D721Med (cell line): ENCODE results near the gene KIFC3.
"Not testable (repeated sequence)": the region's sequence is repeated elsewhere in the genome, so short reads cannot be mapped to it uniquely, and the experiment has no call there.

ENCODE experiments used
- DNase-seq: peaks from one replicate; pipeline ENCODE4 v3.0.0; 2011; ENCODE audit warnings: low spot score; ENCODE audit not compliant: insufficient read length
- FAIRE-seq: peaks from 2 replicates; lab custom pipeline; 2011; peaks lifted over from hg19 to GRCh38; lab: Jason Lieb, UNC
- TF ChIP-seq, protein P1 (sequence below): IDR thresholded peaks from 2 replicates; pipeline ENCODE4 v1.5.1; 2012; ENCODE audit warnings: mild to moderate bottlenecking, control low read depth; ENCODE audit not compliant: insufficient read depth; ENCODE audit errors: missing control alignments

Gene KIFC3

DNA sequence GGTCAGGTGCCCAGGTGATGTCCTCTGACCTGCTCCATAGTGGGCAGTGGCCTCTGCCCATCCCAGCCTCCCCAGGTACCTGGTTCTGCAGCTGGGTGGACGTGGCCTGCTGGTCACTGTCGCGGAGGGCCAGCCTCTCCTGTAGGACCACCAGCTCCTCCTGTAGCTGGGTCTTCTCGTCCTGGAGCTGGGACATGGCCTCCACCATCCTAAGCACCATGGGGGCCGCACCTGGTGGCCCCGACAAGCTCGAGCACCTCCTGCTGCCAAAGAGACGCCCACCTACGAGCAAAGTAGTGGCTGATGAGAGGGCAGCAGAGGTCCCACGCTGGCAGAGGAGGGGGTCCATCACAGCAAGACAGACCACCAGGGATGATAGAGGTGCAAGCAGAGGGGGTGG, 16.9 kb downstream of the KIFC3 start:
- no peak for FAIRE-seq
- no peak for DNase-seq
- TF ChIP-seq, protein P1, sequence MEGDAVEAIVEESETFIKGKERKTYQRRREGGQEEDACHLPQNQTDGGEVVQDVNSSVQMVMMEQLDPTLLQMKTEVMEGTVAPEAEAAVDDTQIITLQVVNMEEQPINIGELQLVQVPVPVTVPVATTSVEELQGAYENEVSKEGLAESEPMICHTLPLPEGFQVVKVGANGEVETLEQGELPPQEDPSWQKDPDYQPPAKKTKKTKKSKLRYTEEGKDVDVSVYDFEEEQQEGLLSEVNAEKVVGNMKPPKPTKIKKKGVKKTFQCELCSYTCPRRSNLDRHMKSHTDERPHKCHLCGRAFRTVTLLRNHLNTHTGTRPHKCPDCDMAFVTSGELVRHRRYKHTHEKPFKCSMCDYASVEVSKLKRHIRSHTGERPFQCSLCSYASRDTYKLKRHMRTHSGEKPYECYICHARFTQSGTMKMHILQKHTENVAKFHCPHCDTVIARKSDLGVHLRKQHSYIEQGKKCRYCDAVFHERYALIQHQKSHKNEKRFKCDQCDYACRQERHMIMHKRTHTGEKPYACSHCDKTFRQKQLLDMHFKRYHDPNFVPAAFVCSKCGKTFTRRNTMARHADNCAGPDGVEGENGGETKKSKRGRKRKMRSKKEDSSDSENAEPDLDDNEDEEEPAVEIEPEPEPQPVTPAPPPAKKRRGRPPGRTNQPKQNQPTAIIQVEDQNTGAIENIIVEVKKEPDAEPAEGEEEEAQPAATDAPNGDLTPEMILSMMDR: no peak

DNA sequence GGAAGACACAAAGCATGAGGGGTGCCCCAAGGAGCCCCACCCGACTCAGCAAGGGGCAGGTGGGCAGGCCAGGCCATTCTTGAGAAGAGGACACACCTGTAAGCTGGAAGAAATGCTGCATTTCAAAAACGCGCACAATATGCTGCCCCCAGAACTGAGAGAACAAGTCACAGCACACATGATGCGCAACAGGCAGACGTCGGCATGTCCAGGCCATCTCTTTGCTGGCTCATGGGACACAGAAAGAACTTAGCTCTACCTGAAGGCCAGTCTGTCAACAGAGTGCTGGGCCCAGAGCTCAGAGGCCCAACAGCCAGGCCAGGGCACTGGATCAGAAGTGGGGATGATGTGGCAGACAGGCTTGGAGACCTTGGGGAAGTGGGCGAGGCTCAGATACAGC, 18.0 kb downstream of the KIFC3 start:
- FAIRE-seq: no peak

DNA sequence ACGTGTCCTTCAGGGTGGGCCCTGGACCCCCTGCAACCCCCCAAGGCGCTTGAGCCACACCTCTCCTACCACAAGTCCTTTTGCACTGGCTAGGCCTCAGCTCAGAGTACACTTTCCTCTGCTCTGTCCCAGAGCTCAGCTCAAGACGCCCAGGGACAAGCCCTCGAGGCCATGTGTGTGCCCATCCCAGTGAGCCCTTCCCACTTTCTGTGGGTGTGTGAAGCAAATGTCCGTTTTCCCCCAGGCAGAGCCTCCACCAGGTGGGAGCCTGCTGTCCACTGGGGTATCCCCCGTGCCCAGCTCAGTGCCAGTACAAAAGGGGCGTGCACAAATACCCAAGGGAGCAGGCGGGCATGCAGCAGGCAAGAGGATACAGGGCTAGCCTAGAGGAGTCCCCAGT, 18.4 kb downstream of the KIFC3 start:
- DNase-seq (no peak), FAIRE-seq (no peak)
- TF ChIP-seq, protein P1: no peak

More for the DNA sequence above, 18.0 kb downstream of the KIFC3 start:
- TF ChIP-seq, protein P1: no peak
- no peak for DNase-seq

DNA sequence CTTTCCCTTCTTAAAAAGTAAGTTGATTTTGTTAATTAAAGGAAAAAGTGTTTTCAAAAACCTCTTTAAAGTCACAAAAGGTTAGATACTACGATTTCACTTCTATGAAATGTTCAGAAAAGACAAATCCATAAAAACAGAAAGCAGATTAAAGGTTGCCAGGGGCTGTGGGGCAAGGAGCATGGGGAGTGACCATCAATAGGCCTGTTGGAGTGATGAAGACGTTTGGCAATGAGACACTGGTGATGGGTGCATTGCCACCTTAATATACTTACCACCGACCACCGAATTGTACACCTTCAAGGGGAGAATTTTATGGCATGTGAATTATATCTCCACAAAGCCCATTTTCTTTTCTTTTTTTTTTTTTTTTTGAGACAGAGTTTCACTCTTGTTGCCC, 19.2 kb downstream of the KIFC3 start:
- no peak for DNase-seq
- FAIRE-seq: no peak
- TF ChIP-seq, protein P1: no peak

DNA sequence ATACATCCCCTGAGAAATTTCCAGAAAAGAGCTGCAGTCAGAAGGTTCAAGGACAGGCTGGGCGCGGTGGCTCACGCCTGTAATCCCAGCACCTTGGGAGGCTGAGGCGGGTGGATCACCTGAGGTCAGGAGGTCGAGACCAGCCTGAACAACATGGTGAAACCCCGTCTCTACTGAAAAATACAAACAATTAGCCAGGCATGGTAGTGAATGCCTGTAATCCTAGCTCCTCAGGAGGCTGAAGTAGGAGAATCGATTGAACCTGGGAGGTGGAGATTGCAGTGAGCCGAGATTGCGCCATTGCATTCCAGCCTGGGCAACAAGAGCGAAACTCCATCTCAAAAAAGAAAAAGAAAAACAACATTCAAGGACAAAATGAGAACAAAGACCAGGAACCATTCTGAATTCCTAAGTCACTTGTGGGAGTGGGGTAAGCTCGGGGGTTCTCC, 19.7 kb downstream of the KIFC3 start:
- not testable (repeated sequence) for FAIRE-seq, DNase-seq

DNA sequence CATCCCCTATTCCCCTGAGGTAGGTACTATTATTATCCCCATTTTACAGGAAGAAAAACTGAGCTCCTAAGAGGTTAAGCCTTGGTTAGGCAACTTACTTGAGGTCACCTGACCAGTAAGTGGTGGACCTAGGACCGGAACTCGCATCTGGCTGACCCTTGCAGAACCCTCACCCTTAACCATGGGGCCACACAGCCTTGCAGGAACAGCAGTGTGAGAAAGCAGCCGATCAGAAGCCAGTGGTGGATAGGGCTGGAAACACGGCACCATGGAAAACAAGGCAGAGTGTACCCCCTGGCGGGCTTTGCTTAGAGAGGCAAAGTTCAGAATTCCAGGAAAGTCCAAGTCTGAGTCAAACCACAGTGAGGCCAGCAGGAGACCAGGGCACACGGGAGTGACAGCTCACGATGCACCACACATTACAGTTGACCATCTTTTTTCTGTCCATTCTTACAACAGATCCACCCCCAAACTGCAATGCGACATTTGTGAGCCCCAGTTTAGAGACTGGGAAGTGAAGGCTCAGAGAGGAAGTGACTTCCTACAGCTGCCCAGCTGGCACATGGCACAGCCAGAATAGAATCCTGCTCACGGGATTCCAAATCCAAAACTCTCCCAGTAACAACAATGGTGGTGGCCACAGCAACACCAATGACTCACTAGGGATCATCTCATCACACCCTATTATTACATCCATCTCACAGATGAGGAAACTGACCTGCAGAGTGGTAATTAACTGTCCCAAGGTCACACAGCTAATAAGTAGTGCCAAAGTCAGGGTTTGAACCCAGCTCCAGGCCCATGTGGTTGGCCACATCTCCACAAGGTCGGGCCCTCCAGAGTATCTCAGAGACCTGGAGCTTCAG, 20.3 kb downstream of the KIFC3 start:
- DNase-seq (no peak), FAIRE-seq (no peak)
- TF ChIP-seq, protein P1: no peak

DNA sequence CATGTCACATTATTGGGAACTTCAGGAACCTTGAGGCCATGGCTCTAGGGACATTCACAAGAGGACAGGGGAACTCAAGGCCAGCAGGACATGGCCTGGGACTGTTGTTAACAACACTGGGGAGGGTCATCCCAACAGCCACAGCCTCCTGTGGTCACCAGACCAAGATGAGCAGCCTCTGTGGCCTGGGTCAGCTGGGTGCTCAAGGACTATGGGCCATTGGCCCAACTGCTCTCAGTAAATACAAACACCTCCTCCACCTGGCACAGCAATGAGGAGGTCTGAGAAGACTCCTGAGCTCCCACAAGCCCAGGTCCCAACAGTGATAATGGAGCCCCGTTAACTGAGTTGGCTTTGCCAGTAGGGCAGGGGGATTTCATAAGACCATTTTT, 20.9 kb downstream of the KIFC3 start:
- DNase-seq: no peak
- no peak for FAIRE-seq
- TF ChIP-seq, protein P1: no peak

DNA sequence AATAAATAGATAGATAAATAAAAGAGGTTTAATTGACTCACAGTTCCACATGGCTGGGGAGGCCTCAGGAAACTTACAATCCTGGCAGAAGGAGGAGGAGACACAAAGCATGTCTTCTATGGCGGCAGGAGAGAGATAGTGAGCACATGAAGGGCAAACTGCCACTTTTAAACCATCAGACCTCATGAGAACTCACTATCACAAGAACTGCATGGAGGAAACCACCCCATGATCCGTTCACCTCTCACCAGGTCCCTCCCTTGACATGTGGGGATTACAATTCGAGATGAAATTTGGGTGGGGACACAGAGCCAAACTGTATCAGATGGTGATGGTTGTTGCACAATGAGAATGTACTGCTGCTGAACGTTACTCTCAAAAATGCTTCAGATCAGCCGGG, 22.5 kb downstream of the KIFC3 start:
- not testable (repeated sequence) for DNase-seq, FAIRE-seq
